ENCODE data around the gene MAP3K8. TPM values are rescaled to one million over a fixed set of nuclear protein-coding genes. Genes with fewer than 3 reads are reported as not detected.

MAP3K8 gene
- polyA plus RNA-seq, 1 experiment = 13.7 TPM

DNA sequence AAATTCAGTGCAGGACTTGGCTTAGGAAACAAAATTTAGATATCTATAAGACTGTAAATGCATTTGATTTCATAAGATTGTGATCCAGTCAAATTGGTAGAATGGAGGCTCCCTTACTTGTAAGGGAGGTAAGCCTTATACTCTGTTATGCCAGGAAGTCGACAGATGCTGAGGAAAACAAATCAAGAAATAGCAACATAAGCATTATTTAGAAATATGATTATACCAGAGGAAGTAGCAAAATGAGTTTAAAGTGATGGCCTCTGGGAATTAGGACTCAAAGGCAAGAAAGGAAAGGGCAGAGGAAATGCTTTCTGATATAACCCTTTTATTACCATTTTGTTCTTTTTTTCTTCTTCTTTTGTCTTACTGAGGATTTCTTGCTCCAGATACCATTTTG lies 44.4 kb upstream of the MAP3K8 start:
- TF ChIP-seq, protein P1, sequence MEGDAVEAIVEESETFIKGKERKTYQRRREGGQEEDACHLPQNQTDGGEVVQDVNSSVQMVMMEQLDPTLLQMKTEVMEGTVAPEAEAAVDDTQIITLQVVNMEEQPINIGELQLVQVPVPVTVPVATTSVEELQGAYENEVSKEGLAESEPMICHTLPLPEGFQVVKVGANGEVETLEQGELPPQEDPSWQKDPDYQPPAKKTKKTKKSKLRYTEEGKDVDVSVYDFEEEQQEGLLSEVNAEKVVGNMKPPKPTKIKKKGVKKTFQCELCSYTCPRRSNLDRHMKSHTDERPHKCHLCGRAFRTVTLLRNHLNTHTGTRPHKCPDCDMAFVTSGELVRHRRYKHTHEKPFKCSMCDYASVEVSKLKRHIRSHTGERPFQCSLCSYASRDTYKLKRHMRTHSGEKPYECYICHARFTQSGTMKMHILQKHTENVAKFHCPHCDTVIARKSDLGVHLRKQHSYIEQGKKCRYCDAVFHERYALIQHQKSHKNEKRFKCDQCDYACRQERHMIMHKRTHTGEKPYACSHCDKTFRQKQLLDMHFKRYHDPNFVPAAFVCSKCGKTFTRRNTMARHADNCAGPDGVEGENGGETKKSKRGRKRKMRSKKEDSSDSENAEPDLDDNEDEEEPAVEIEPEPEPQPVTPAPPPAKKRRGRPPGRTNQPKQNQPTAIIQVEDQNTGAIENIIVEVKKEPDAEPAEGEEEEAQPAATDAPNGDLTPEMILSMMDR (IDR thresholded peaks at IDR 0.05; ENCODE audit: insufficient read depth, low read depth, low read length) = no peak
- peaks cover 7% of the 10 kb centered on the region for H3K27me3 ChIP-seq (ENCODE audit: control insufficient read depth, insufficient read depth, low read length)
- CTCF ChIA-PET = interaction anchor here (2.2 to 4.5 kb wide), 2 partner anchors 193 to 202 kb away, joined by 12 to 51 read pairs; no protein-coding TSS in a partner anchor
- no peaks in the 10 kb centered on the region for H3K36me3 ChIP-seq (ENCODE audit: control insufficient read depth, insufficient read depth, low read length)
- no peak overlapping the region for H3K4me3 ChIP-seq (ENCODE audit: low read depth, low read length)
- no peak for DNase-seq (ENCODE audit: low read depth)
- POLR2A ChIA-PET = no interaction called here

DNA sequence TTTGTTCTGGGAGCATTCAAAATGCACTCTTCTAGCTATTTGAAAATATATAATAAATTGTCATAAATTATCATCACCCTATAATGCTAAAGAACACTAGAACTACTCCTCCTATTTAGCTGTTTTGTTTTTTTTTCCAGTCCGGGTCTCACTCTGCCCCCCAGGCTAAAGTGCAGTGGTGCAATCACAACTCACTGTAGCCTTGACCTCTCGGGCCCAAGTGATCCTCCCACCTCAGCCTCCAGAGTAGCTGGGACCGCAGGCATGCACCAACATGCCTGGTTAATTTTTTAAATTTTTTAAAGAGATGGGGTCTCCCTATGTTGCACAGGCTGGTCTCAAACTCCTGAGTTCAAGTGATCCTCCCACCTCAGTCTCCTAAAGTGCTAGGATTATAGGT lies 43.8 kb upstream of the MAP3K8 start:
- DNase-seq (ENCODE audit: low read depth) = no peak
- ChIA-PET CTCF (interaction anchor here (1.6 to 6.4 kb wide), 4 partner anchors 31 to 201 kb away, joined by 8 to 104 read pairs (median 32); no protein-coding TSS in a partner anchor), POLR2A (no interaction called here)

DNA sequence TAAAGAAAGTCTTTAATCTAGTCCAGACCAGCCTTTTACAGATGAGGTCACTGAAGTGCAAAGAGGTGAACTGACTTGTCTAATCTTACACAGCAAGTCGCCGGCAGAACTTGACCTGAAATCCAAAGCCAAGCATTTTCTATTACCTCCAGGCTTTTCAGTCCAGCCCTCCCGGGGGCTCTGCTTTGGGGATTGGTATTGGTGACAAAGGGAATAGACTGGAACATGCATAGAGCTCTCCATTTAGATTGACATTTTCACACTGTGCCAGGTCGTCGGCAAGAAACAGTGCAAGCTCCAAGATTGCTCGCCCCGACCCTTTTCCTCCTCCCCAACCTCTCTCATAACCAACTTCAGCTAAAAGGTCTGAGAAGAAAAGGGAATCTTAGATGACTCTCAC lies 42.7 kb upstream of the MAP3K8 start:
- TF ChIP-seq, protein P1 (IDR thresholded peaks at IDR 0.05; ENCODE audit: insufficient read depth, low read depth, low read length) = no peak
- Histone ChIP-seq H3K4me3 (ENCODE audit: low read depth, low read length) (no peak overlapping the region), H3K36me3 (ENCODE audit: control insufficient read depth, insufficient read depth, low read length) (no peaks in the 10 kb centered on the region), H3K27me3 (ENCODE audit: control insufficient read depth, insufficient read depth, low read length) (peaks cover 5% of the 10 kb centered on the region)
- ChIA-PET POLR2A (no interaction called here), CTCF (interaction anchor here (1.3 to 6.4 kb wide), 11 partner anchors 8 to 393 kb away, joined by 4 to 104 read pairs (median 9); partner anchors contain the start of gene MAP3K8)
- no peak for DNase-seq (ENCODE audit: low read depth)

More for the DNA sequence above, 43.8 kb upstream of the MAP3K8 start:
- peaks cover 5% of the 10 kb centered on the region for H3K27me3 ChIP-seq (ENCODE audit: control insufficient read depth, insufficient read depth, low read length)
- no peaks in the 10 kb centered on the region for H3K36me3 ChIP-seq (ENCODE audit: control insufficient read depth, insufficient read depth, low read length)
- TF ChIP-seq, protein P1 (IDR thresholded peaks at IDR 0.05; ENCODE audit: insufficient read depth, low read depth, low read length) = no peak
- no peak overlapping the region for H3K4me3 ChIP-seq (ENCODE audit: low read depth, low read length)

DNA sequence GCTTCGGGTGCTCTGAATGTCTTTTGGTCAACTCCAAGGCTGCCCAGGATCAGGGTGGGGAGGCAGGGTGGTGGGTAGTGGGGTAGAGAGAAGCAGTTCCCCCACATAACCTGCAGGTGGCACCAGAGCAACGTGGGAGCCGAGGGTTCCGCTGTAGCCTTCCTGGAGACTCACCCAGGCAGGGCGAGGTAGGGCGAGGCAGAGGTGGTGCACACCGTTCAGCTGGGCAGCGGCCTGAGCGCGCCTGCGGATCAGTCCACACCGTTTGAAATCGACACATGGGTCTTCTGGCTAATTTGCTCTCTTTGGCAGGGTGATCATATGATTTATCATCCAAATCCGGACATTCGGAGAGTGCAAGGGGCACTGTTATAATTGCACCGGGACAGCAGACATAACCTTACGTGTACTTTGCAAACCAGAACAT lies 41.4 kb upstream of the MAP3K8 start:
- H3K36me3 ChIP-seq (ENCODE audit: control insufficient read depth, insufficient read depth, low read length) = no peaks in the 10 kb centered on the region
- no peak overlapping the region for H3K4me3 ChIP-seq (ENCODE audit: low read depth, low read length)
- ChIA-PET CTCF (interaction anchor here (0.6 to 6.4 kb wide), 38 partner anchors 8 to 396 kb away, joined by 3 to 104 read pairs (median 4); partner anchors contain the start of gene MAP3K8), POLR2A (no interaction called here)
- H3K27me3 ChIP-seq (ENCODE audit: control insufficient read depth, insufficient read depth, low read length) = peaks cover 7% of the 10 kb centered on the region
- TF ChIP-seq, protein P1 (IDR thresholded peaks at IDR 0.05; ENCODE audit: insufficient read depth, low read depth, low read length) = peak; percentile 97
- no peak for DNase-seq (ENCODE audit: low read depth)

DNA sequence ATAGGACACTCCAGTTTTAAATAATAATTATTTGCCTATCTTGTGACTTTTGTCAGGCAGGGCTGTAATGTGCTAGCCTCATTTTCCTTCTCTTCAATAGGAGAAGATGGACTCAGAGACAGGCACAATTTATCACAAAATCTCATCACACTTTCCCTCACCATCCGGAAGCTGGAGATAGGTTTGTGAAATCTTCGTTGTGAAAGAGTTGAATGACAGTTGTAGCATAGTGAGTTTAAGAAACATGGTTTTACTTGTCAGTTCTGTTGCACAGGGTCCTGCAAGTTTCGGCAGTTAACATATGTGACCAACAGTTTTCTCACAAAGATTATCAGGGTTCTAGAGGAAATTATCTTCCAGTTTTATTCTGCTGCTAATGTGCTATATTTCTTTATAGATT lies 37.7 kb upstream of the MAP3K8 start:
- CTCF ChIA-PET = interaction anchor here (0.9 to 6.4 kb wide), 3 partner anchors 140 to 194 kb away, joined by 3 to 104 read pairs (median 4); no protein-coding TSS in a partner anchor
- Histone ChIP-seq H3K27me3 (ENCODE audit: control insufficient read depth, insufficient read depth, low read length) (peaks cover 16% of the 10 kb centered on the region), H3K36me3 (ENCODE audit: control insufficient read depth, insufficient read depth, low read length) (no peaks in the 10 kb centered on the region), H3K4me3 (ENCODE audit: low read depth, low read length) (no peak overlapping the region)
- POLR2A ChIA-PET = no interaction called here
- no peak for DNase-seq (ENCODE audit: low read depth)
- TF ChIP-seq, protein P1 (IDR thresholded peaks at IDR 0.05; ENCODE audit: insufficient read depth, low read depth, low read length) = no peak

Data from BJ (cell line).